Measurements from ENCODE around the gene EVA1C. TPM values are rescaled to one million over a fixed set of nuclear protein-coding genes. Genes with fewer than 3 reads are reported as not detected.
"Not testable (repeated sequence)": the region's sequence is repeated elsewhere in the genome, so short reads cannot be mapped to it uniquely, and the experiment has no call there.

Gene EVA1C
- total and polyA plus RNA-seq, 3 donors from 2014 or later: 28.4 to 47.0 (median 44.2) TPM

DNA sequence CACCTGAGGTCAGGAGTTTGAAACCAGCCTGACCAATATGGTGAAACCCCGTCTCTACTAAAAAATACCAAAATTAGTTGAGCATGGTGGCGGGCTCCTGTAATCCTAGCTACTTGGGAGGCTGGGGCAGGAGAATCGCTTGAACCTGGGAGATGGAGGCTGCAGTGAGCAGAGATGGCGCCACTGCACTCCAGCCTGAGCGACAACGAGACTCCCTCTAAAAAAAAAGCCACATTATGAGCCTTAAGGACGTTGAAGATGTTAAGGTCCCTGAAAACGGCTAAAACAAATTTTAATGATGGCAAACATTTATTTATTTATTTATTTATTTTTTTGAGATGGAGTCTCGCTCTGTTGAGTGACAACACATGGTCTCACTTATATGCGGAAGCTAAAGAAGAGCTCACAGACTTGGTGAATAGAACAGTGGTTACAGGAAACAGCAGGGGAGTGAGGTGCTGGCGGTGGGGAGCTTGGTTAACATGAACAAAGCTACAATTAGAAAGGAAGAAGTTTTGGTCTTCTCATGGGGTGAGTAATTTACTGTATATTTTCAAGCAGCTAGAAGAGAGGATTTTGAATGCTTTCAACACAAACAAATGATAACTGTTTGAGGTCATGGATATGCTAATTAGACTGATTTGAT is 125.8 kb downstream of the EVA1C start:
- intact Hi-C loops (cut with DNase I; ENCODE audit: low total_unique reads): no loop called here
- no peaks in the 10 kb centered on the region for H3K9me3 ChIP-seq
- TF ChIP-seq, protein P1, sequence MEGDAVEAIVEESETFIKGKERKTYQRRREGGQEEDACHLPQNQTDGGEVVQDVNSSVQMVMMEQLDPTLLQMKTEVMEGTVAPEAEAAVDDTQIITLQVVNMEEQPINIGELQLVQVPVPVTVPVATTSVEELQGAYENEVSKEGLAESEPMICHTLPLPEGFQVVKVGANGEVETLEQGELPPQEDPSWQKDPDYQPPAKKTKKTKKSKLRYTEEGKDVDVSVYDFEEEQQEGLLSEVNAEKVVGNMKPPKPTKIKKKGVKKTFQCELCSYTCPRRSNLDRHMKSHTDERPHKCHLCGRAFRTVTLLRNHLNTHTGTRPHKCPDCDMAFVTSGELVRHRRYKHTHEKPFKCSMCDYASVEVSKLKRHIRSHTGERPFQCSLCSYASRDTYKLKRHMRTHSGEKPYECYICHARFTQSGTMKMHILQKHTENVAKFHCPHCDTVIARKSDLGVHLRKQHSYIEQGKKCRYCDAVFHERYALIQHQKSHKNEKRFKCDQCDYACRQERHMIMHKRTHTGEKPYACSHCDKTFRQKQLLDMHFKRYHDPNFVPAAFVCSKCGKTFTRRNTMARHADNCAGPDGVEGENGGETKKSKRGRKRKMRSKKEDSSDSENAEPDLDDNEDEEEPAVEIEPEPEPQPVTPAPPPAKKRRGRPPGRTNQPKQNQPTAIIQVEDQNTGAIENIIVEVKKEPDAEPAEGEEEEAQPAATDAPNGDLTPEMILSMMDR (IDR thresholded peaks at IDR 0.05): no peak
- no peak for TF ChIP-seq POLR2A (IDR thresholded peaks at IDR 0.05)
- H3K4me1 ChIP-seq: no peaks in the 10 kb centered on the region
- 86 to 87% methylated on average over 11 of the region's 11 CpGs for WGBS, 2 donors
- no peak overlapping the region for H3K27ac ChIP-seq
- DNase-seq: no peak
- H3K27me3 ChIP-seq: no peaks in the 10 kb centered on the region
- no peak overlapping the region for H3K4me3 ChIP-seq
- H3K36me3 ChIP-seq (ENCODE audit: low read depth, missing control alignments): no peaks in the 10 kb centered on the region

DNA sequence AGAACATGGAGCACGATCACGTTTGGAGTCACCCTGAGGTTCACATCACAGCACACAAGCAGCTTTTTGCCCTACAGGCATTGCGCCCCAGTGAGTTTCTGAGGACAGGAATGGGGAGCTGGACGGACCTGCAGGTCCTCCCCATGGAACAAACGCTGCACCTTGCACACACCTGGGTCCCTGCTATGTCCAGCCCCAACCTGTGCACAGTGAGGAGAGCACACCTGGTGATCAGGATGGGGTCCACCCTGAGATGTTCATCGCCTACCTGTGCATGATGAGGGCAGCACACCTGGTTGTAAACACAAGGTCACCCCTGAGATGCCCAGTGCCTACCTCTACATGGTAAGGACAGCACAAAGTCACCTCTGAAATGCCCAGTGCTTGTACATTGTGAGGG is 126.9 kb downstream of the EVA1C start:
- intact Hi-C loops (cut with DNase I; ENCODE audit: low total_unique reads): no loop called here
- H3K27me3 ChIP-seq: no peaks in the 10 kb centered on the region
- no peak for DNase-seq
- no peaks in the 10 kb centered on the region for H3K4me1 ChIP-seq
- 93 to 95% methylated on average over 6 of the region's 6 CpGs for WGBS, 2 donors
- no peak overlapping the region for H3K4me3 ChIP-seq
- H3K9me3 ChIP-seq: no peaks in the 10 kb centered on the region
- no peak for TF ChIP-seq POLR2A (IDR thresholded peaks at IDR 0.05)
- TF ChIP-seq, protein P1 (IDR thresholded peaks at IDR 0.05): no peak
- H3K36me3 ChIP-seq (ENCODE audit: low read depth, missing control alignments): no peaks in the 10 kb centered on the region
- H3K27ac ChIP-seq: no peak overlapping the region

DNA sequence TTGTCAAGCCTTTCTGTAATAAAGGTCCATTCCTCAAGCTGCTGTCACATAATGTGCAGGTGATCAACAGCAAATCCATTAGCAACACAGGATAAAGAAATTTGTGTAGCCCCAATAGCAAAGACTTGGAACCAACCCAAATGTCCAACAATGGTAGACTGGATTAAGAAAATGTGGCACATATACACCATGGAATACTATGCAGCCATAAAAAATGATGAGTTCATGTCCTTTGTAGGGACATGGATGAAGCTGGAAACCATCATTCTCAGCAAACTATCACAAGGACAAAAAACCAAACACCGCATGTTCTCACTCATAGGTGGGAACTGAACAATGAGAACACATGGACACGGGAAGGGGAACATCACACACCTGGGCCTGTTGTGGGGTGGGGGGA is 130.6 kb downstream of the EVA1C start:
- H3K4me3 ChIP-seq; H3K36me3 ChIP-seq (ENCODE audit: low read depth, missing control alignments); H3K27ac ChIP-seq; H3K9me3 ChIP-seq; H3K4me1 ChIP-seq; DNase-seq; H3K27me3 ChIP-seq; intact Hi-C loops (cut with DNase I; ENCODE audit: low total_unique reads): not testable (repeated sequence)
- WGBS, 2 donors: 100% methylated on average over 1 to 2 of the region's 2 CpGs

DNA sequence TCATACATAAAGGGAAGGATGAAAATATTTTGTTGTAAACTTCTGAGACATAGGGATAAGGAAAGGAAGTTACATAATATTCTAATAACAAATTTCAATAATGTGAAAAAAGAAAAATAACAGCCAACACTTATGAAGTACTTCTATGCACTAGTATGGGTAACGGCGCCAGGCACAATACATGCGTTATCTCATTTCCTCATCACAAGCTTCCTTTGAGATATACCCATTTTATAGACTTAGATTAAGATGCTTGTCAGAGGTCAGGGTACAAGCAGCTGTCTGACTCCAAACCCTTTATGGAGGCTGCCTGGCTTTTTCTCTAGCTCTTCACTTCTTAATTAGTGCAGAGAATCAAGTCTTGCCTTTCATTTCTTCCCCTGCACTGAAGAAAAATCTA is 131.5 kb downstream of the EVA1C start:
- intact Hi-C loops (cut with DNase I; ENCODE audit: low total_unique reads): no loop called here
- no peak overlapping the region for H3K4me3 ChIP-seq
- 87 to 95% methylated on average over 3 of the region's 3 CpGs for WGBS, 2 donors
- TF ChIP-seq POLR2A (IDR thresholded peaks at IDR 0.05): no peak
- TF ChIP-seq, protein P1 (IDR thresholded peaks at IDR 0.05): no peak
- H3K4me1 ChIP-seq: no peaks in the 10 kb centered on the region
- no peaks in the 10 kb centered on the region for H3K9me3 ChIP-seq
- DNase-seq: no peak
- H3K27ac ChIP-seq: no peak overlapping the region
- no peaks in the 10 kb centered on the region for H3K36me3 ChIP-seq (ENCODE audit: low read depth, missing control alignments)
- H3K27me3 ChIP-seq: no peaks in the 10 kb centered on the region

DNA sequence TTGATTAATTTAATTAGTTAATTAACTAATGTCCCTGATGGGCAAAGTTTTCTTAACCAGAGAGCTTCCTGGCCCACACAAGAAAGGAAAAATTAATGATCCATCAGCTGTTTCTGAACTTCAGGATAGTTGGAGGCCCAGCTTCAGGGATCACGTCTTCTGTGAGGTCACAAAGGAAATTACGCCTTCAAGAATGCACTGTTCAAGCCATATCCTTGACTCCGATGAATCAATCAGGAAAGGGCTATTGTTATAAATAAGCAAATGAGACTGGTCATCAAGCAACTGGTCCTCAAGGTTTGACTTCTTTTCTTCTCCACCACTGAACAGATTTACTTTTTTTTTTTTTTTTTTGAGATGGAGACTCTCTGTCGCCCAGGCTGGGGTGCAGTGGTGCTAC is 132.2 kb downstream of the EVA1C start:
- Histone ChIP-seq H3K9me3 (no peaks in the 10 kb centered on the region), H3K4me1 (no peaks in the 10 kb centered on the region), H3K36me3 (ENCODE audit: low read depth, missing control alignments) (no peaks in the 10 kb centered on the region), H3K27me3 (no peaks in the 10 kb centered on the region), H3K27ac (no peak overlapping the region), H3K4me3 (no peak overlapping the region)
- 89 to 95% methylated on average over 4 of the region's 4 CpGs for WGBS, 2 donors
- TF ChIP-seq POLR2A (IDR thresholded peaks at IDR 0.05): no peak
- TF ChIP-seq, protein P1 (IDR thresholded peaks at IDR 0.05): no peak
- intact Hi-C loops (cut with DNase I; ENCODE audit: low total_unique reads): no loop called here
- DNase-seq: no peak
